Esophagus squamous epithelium (tissue), 4 donors: ENCODE measurements around the gene TCF3.

ENCODE experiments used
- CTCF ChIP-seq, 6 experiments: fragments of 450-650 bp in 4 of 6; fragments of 200-600 bp in 2 of 6; sonication (generic) in 2 of 6; IDR thresholded peaks; one replicate each; pipeline ENCODE4 v1.5.1; 2016 to 2019; ENCODE audit warnings: antibody characterized with exemption in 6 of 6, mild to moderate bottlenecking in 4 of 6, moderate library complexity in 4 of 6
- POLR2A ChIP-seq, 4 donors: fragments of 450-650 bp; IDR thresholded peaks; one replicate each; pipeline ENCODE4 v1.6.1; 2017; ENCODE audit warnings: antibody characterized with exemption in 4 of 4, mild to moderate bottlenecking in 4 of 4, moderate library complexity in 3 of 4

GRCh38 chr19:1577929-1578618 is 74.3 kb downstream of the TCF3 start:
- TF ChIP-seq CTCF (IDR thresholded peaks at IDR 0.05) (no peak), POLR2A (IDR thresholded peaks at IDR 0.05) (no peak)
